SK-N-MC (cell line): ENCODE results near the gene RHBDD1.

Experiments
- EZH2 ChIP-seq: fragments of 200-600 bp; sonication (generic); IDR thresholded peaks from one replicate; pipeline ENCODE4 v1.6.1; 2017; ENCODE audit warnings: antibody characterized with exemption
- FOXP2 ChIP-seq: optimal IDR thresholded peaks from 2 replicates; pipeline ENCODE3; 2011; ENCODE audit warnings: mild to moderate bottlenecking, moderate library complexity; ENCODE audit not compliant: insufficient read depth; ENCODE audit errors: extremely low read length, control extremely low read depth
- POLR2AphosphoS5 ChIP-seq: IDR thresholded peaks from 2 replicates; pipeline ENCODE4 v1.6.1; 2012; ENCODE audit warnings: mild to moderate bottlenecking, low read depth, low read length, borderline replicate concordance

DNA sequence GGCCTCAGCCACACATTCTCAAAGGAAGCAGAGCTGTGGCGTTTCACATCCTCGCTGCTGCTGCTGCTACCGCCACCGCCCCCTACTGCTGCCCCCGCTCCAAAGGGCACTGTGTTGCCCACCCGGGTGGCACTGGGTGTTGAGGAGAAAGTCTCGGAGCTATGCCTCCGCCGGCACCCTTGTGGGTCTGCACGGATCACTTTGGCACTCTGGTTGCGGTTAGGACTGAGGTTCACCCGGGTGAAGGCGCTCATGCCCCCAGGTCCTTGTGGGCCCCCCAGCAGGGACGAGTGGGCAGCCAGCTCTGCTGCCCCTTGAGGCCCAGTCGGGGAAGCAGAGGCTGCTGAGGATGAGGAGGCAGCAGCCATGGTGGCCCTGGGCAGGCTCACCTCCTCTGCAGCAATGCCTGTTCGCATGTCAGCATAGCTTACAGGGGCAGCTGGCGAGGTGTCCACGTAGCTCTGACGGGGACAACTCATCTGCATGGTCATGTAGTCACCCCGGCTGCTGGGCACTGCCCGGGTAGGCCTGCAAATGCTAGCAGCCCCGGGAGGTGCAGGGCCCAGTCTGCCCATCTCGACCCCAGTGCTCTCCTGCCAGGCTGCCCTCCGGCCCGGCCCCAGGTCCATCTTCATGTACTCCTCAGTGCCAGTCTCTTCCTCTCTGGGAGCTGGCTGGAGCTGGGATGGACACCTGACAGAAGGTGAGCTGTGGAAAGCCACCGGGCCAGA lies 40.4 kb upstream of the RHBDD1 start:
- TF ChIP-seq FOXP2 (no peak), POLR2AphosphoS5 (no peak), EZH2 (no peak)
